Testis (tissue), 3 donors: ENCODE data around the gene STARD3. TPM values are rescaled to one million over a fixed set of nuclear protein-coding genes. Genes with fewer than 3 reads are reported as not detected.

ENCODE experiments used
- DNase-seq: peaks from one replicate; pipeline ENCODE4 v3.0.0-alpha.2; 2019
- H3K27ac ChIP-seq, 2 donors: fragments of 200-600 bp; sonication (generic); one replicate each; pipeline ENCODE4 v1.5.1; 2019
- H3K27me3 ChIP-seq: fragments of 200-600 bp; sonication (generic); one replicate; pipeline ENCODE4 v1.5.1; 2019
- H3K36me3 ChIP-seq: fragments of 200-600 bp; sonication (generic); one replicate; pipeline ENCODE4 v1.5.1; 2017; ENCODE audit warnings: low read depth; ENCODE audit errors: missing control alignments
- H3K4me1 ChIP-seq: fragments of 200-600 bp; sonication (generic); one replicate; pipeline ENCODE4 v1.5.1; 2019
- H3K4me3 ChIP-seq, 2 donors: fragments of 200-600 bp; sonication (generic); one replicate each; pipeline ENCODE4 v1.5.1; 2017 to 2019
- H3K9me3 ChIP-seq: fragments of 200-600 bp; sonication (generic); one replicate; pipeline ENCODE4 v1.5.1; 2017
- POLR2A ChIP-seq: fragments of 450-650 bp; IDR thresholded peaks from one replicate; pipeline ENCODE4 v1.6.1; 2017; ENCODE audit warnings: antibody characterized with exemption, mild to moderate bottlenecking, moderate library complexity
- WGBS, 2 donors: methylation state at CpG; one replicate each; pipeline ENCODE4 v1.1.5; 2018; 5-methylcytosine and 5-hydroxymethylcytosine counted together
- intact Hi-C: fragments of 100-400 bp; cut with DNase I; formaldehyde crosslinking; loops from one replicate; pipeline ENCODE4 v1.15.1; 2023; ENCODE audit warnings: low total_unique reads
- polyA plus RNA-seq: library from polyadenylated mRNA; stranded (reverse); fragments of 350-450 nt; fragmentation: Illumina TruSeq; extraction: RNeasy Lipid Tissue Mini Kit (QIAGEN cat#74804); gene quantifications from one replicate; pipeline ENCODE4 v1.2.3, GENCODE V29; 2014; ENCODE audit warnings: low read depth, low replicate concordance; ENCODE audit not compliant: insufficient read depth
- total RNA-seq, 2 donors: library from RNA; depleted of rRNA; stranded (reverse); fragments of >200 nt; gene quantifications; one replicate each; pipeline ENCODE4 v1.2.3, GENCODE V29; 2016
- TF ChIP-seq, protein P1 (sequence below), 3 experiments: fragments of 450-650 bp in 2 of 3; fragments of 200-600 bp in 1 of 3; sonication (generic) in 1 of 3; IDR thresholded peaks; one replicate each; pipeline ENCODE4 v1.5.1; 2016 to 2019; ENCODE audit warnings: antibody characterized with exemption in 3 of 3, mild to moderate bottlenecking in 2 of 3, moderate library complexity in 1 of 3

Gene STARD3
- total and polyA plus RNA-seq, 3 donors from 2014 or later, result 102 to 352 (median 265) TPM

DNA sequence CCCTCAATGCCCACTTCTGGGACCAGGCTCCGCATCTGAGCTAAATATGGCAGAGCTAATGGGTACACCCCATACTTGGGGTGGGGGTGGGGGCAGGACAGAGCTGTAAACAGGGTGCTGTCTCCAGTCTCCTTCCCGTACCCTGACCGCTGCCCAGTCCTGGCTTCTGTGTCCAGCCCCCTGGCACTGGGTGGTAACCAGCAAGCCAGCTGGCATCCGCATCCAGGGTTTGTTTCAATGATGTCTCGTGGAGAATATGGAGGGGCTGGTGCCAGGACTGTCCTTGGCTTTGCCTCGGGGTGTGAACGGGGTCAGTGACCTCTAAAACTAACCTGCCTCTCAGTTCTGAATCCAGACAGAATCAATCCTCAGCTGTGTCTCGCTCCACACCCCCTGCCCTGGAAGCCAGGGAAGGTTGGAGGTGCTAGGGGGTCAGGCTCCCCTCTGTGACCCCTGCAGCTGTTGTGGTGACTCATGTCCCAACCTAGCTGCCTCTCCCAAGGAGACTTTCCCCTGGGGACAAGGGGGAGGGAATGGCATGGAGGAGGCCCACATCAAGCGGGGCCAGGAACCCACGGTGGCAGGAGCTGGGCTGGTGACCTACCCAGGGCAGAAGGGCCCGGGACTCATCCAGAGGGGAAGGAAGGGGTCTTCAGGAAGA, 29.8 kb downstream of the STARD3 start:
- H3K27ac ChIP-seq, result no peak overlapping the region
- no peak overlapping the region for H3K4me3 ChIP-seq
- intact Hi-C loops, result no loop called here
- WGBS, 2 donors, result 50 to 56% methylated on average over 7 to 11 of the region's 11 CpGs
- H3K4me1 ChIP-seq, result peaks cover 23% of the 10 kb centered on the region
- peak; percentile 49 for DNase-seq
- TF ChIP-seq POLR2A, result no peak
- TF ChIP-seq, protein P1, sequence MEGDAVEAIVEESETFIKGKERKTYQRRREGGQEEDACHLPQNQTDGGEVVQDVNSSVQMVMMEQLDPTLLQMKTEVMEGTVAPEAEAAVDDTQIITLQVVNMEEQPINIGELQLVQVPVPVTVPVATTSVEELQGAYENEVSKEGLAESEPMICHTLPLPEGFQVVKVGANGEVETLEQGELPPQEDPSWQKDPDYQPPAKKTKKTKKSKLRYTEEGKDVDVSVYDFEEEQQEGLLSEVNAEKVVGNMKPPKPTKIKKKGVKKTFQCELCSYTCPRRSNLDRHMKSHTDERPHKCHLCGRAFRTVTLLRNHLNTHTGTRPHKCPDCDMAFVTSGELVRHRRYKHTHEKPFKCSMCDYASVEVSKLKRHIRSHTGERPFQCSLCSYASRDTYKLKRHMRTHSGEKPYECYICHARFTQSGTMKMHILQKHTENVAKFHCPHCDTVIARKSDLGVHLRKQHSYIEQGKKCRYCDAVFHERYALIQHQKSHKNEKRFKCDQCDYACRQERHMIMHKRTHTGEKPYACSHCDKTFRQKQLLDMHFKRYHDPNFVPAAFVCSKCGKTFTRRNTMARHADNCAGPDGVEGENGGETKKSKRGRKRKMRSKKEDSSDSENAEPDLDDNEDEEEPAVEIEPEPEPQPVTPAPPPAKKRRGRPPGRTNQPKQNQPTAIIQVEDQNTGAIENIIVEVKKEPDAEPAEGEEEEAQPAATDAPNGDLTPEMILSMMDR (IDR thresholded peaks at IDR 0.05), result no peak
- no peaks in the 10 kb centered on the region for H3K27me3 ChIP-seq
- H3K9me3 ChIP-seq, result no peaks in the 10 kb centered on the region
- H3K36me3 ChIP-seq, result no peaks in the 10 kb centered on the region

GRCh38 chr17:39667262-39667944, 30.5 kb downstream of the STARD3 start:
- peaks cover 23% of the 10 kb centered on the region for H3K4me1 ChIP-seq

DNA sequence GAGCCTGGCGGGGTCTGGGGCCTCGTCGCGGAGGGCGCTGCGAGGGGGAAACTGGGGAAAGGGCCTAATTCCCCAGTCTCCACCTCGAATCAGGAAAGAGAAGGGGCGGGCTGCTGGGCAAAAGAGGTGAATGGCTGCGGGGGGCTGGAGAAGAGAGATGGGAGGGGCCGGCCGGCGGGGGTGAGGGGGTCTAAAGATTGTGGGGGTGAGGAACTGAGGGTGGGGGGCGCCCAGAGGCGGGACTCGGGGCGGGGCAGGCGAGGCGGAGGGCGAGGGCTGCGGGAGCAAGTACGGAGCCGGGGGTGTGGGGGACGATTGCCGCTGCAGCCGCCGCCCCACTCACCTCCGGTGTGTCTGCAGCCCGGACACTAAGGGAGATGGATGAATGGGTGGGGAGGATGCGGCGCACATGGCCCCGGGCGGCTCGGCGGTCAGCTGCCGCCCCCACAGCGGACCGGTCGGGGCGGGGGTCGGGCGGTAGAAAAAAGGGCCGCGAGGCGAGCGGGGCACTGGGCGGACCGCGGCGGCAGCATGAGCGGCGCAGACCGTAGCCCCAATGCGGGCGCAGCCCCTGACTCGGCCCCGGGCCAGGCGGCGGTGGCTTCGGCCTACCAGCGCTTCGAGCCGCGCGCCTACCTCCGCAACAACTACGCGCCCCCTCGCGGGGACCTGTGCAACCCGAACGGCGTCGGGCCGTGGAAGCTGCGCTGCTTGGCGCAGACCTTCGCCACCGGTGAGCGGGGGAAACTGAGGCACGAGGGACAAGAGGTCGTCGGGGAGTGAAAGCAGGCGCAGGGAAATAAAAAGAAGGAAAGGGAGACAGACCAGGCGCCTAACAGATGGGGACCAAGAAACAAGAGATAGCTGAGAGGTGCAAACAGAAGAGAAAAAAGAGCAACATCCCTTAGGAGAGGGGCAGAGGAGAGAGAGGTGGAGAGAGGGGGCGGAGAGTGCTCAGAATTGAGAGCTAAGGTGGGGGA, 31.3 kb downstream of the STARD3 start, which contains the start of gene PNMT:
PNMT (plus strand) TSS at position 509 of the 980 bp plus-strand sequence; CDS start at position 532, 23 bp downstream.
- Histone ChIP-seq H3K27me3 (no peaks in the 10 kb centered on the region), H3K27ac (peak within 1 kb of the TSS in 1 of 2 donors; percentile 18), H3K9me3 (no peaks in the 10 kb centered on the region), H3K4me1 (peaks cover 23% of the 10 kb centered on the region), H3K4me3 (peak within 1 kb of the TSS; percentile 29 to 40), H3K36me3 (no peaks in the 10 kb centered on the region)
- peak; percentile 82 for DNase-seq
- TF ChIP-seq POLR2A, result no peak
- TF ChIP-seq, protein P1 (IDR thresholded peaks at IDR 0.05), result peak; percentile 49 to 67 (median 56)
- intact Hi-C loops, result no loop called here
- WGBS, 2 donors, result 5 to 7% methylated on average over 47 to 59 of the region's 85 CpGs

More at GRCh38 chr17:39667262-39667944, 30.5 kb downstream of the STARD3 start:
- Histone ChIP-seq H3K36me3 (no peaks in the 10 kb centered on the region), H3K4me3 (peak overlapping the region; percentile 29 to 40), H3K27ac (peak overlapping the region in 1 of 2 donors; percentile 18), H3K9me3 (no peaks in the 10 kb centered on the region), H3K27me3 (no peaks in the 10 kb centered on the region)
- DNase-seq, result peak; percentile 33
- no peak for TF ChIP-seq POLR2A
- TF ChIP-seq, protein P1 (IDR thresholded peaks at IDR 0.05), result no peak
- WGBS, 2 donors, result 0 to 7% methylated on average over 6 to 43 of the region's 49 CpGs
- intact Hi-C loops, result no loop called here

DNA sequence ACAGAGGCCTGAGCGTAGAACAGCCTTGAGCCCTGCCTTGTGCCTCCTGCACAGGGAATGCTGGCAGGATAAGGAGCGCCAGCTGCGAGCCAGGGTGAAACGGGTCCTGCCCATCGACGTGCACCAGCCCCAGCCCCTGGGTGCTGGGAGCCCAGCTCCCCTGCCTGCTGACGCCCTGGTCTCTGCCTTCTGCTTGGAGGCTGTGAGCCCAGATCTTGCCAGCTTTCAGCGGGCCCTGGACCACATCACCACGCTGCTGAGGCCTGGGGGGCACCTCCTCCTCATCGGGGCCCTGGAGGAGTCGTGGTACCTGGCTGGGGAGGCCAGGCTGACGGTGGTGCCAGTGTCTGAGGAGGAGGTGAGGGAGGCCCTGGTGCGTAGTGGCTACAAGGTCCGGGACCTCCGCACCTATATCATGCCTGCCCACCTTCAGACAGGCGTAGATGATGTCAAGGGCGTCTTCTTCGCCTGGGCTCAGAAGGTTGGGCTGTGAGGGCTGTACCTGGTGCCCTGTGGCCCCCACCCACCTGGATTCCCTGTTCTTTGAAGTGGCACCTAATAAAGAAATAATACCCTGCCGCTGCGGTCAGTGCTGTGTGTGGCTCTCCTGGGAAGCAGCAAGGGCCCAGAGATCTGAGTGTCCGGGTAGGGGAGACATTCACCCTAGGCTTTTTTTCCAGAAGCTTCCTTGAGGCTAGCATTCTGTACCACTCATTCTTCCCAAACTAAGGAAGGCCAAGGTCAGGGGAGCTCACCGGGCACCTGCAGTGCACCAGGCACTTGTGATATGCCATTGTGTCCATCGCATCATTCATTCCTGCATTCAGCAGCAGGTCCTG, 33.2 kb downstream of the STARD3 start:
- TF ChIP-seq POLR2A, result no peak
- TF ChIP-seq, protein P1 (IDR thresholded peaks at IDR 0.05), result no peak
- 85 to 88% methylated on average over 15 to 23 of the region's 23 CpGs for WGBS, 2 donors
- no peaks in the 10 kb centered on the region for H3K27me3 ChIP-seq

More for the DNA sequence above, 33.2 kb downstream of the STARD3 start:
- intact Hi-C loops, result no loop called here
- no peaks in the 10 kb centered on the region for H3K9me3 ChIP-seq
- H3K36me3 ChIP-seq, result no peaks in the 10 kb centered on the region
- H3K27ac ChIP-seq, result no peak overlapping the region
- H3K4me1 ChIP-seq, result peaks cover 18% of the 10 kb centered on the region
- H3K4me3 ChIP-seq, result no peak overlapping the region
- no peak for DNase-seq
